DND-41 (cell line): ENCODE data around the gene DCLRE1B.

ENCODE experiments used
- ATAC-seq: fragments of 200-7000 bp; cut with Tn5 transposase; 3 replicates; pipeline ENCODE4 v1.9.1; 2021; ENCODE audit warnings: low read depth; ENCODE audit not compliant: insufficient read depth
- DNase-seq: peaks from one replicate; pipeline ENCODE4 v3.0.0-alpha.2; 2020
- H2AFZ ChIP-seq: 2 replicates; pipeline ENCODE4 v1.6.0; 2012; ENCODE audit warnings: low read depth, low read length
- H3K27ac ChIP-seq: 2 replicates; pipeline ENCODE4 v1.5.1; 2012; ENCODE audit warnings: low read length, inconsistent platforms
- H3K27me3 ChIP-seq: fragments of 200-600 bp; sonication (generic); 2 replicates; pipeline ENCODE4 v1.6.0; 2012; ENCODE audit warnings: low read length, mild to moderate bottlenecking, inconsistent platforms; ENCODE audit not compliant: insufficient read depth, poor library complexity
- H3K36me3 ChIP-seq: 2 replicates; pipeline ENCODE4 v1.5.1; 2012; ENCODE audit warnings: low read length, inconsistent platforms; ENCODE audit not compliant: insufficient read depth
- H3K4me1 ChIP-seq: 2 replicates; pipeline ENCODE4 v1.5.1; 2012; ENCODE audit warnings: mild to moderate bottlenecking, low read length; ENCODE audit not compliant: insufficient read depth
- H3K4me2 ChIP-seq: 2 replicates; pipeline ENCODE4 v1.6.0; 2012; ENCODE audit warnings: mild to moderate bottlenecking, moderate library complexity, low read length, inconsistent platforms; ENCODE audit not compliant: insufficient read depth
- H3K4me3 ChIP-seq, 2 experiments: fragments of 200-600 bp in 1 of 2; shearing (Covaris generic) in 1 of 2; 2 replicates each; pipeline ENCODE4 v1.5.1; 2012 to 2016; ENCODE audit warnings: inconsistent platforms in 2 of 2, low read length in 2 of 2, mild to moderate bottlenecking in 2 of 2, low read depth in 1 of 2, moderate library complexity in 1 of 2
- H3K79me2 ChIP-seq: 2 replicates; pipeline ENCODE4 v1.6.0; 2012; ENCODE audit warnings: low read length, inconsistent platforms; ENCODE audit not compliant: insufficient read depth
- H3K9ac ChIP-seq: 2 replicates; pipeline ENCODE4 v1.6.0; 2012; ENCODE audit warnings: low read depth, mild to moderate bottlenecking, inconsistent platforms, low read length, moderate library complexity
- H3K9me3 ChIP-seq: 2 replicates; pipeline ENCODE4 v1.5.1; 2012; ENCODE audit warnings: low read length, moderate library complexity, mild to moderate bottlenecking, inconsistent platforms; ENCODE audit not compliant: insufficient read depth, severe bottlenecking
- H4K20me1 ChIP-seq: 2 replicates; pipeline ENCODE4 v1.6.0; 2012; ENCODE audit warnings: low read length; ENCODE audit not compliant: insufficient read depth
- EZH2 ChIP-seq: IDR thresholded peaks from 3 replicates; pipeline ENCODE4 v1.6.1; 2012; ENCODE audit warnings: borderline replicate concordance, low read depth, mild to moderate bottlenecking, moderate library complexity, low read length, inconsistent platforms; ENCODE audit not compliant: severe bottlenecking
- TF ChIP-seq, protein P1 (sequence below): IDR thresholded peaks from 2 replicates; pipeline ENCODE4 v1.5.1; 2012; ENCODE audit warnings: borderline replicate concordance, low read length, moderate library complexity, mild to moderate bottlenecking; ENCODE audit not compliant: poor library complexity, severe bottlenecking; ENCODE audit errors: extremely low read depth

DCLRE1B gene

DNA sequence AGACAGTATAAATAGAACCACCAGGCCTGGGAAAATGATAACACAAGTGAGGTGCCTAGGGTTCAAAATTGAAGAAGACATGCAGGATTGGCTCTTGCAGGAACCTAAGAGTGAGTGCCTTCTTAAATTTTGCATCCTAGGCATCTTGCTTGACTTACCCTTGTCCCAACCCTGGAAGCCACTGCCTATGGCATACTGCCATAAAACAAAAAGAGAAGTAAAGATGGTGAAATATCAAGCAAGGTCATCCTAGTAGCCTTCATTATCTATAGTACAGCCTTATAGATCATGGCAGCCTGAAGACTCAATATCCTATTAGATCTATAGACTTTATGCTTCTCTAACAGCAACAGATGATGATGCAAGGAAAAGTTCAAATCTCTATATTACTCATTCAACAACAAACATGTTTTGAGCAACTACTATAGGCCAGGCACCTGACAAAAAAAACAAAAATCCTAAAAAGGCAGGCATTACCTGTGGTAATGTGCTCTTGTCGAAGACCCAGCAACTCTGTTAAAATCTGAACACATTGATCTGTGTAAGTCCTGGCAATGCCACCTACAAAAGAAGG is 6.8 kb upstream of the DCLRE1B start:
- H3K9me3 ChIP-seq, result no peaks in the 10 kb centered on the region
- TF ChIP-seq EZH2, result no peak
- H3K4me2 ChIP-seq, result no peak overlapping the region
- H3K36me3 ChIP-seq, result peaks cover 87% of the 10 kb centered on the region
- H3K27me3 ChIP-seq, result no peaks in the 10 kb centered on the region
- no peak overlapping the region for H3K27ac ChIP-seq
- DNase-seq, result no peak
- no peaks in the 10 kb centered on the region for H4K20me1 ChIP-seq
- H3K4me1 ChIP-seq, result peaks cover 16% of the 10 kb centered on the region
- no peak overlapping the region for H2AFZ ChIP-seq
- H3K79me2 ChIP-seq, result peaks cover 6% of the 10 kb centered on the region
- no peak overlapping the region for H3K4me3 ChIP-seq
- H3K9ac ChIP-seq, result no peak overlapping the region
- no peak for ATAC-seq

DNA sequence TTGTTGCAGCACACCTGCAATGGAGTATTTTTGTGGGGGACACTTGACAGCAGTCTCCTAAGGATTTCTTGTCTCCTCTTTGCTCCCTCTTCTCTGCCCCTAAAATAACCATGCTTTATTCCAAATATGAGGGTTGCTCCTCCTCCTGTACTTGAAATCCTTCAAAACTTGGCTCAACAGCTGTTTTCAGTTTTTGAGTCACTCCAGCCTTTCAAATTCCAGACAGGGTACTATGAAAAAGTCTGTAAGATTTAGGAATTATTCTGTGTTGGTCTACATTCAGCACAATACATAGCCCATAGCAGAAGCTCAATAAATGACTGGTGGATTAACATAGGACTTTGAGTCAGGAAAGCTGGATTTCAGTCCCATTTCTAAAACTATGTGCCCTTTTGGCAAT is 6.0 kb upstream of the DCLRE1B start:
- H3K36me3 ChIP-seq, result peaks cover 84% of the 10 kb centered on the region
- H3K27ac ChIP-seq, result no peak overlapping the region
- H2AFZ ChIP-seq, result no peak overlapping the region
- no peak for TF ChIP-seq EZH2
- TF ChIP-seq, protein P1, sequence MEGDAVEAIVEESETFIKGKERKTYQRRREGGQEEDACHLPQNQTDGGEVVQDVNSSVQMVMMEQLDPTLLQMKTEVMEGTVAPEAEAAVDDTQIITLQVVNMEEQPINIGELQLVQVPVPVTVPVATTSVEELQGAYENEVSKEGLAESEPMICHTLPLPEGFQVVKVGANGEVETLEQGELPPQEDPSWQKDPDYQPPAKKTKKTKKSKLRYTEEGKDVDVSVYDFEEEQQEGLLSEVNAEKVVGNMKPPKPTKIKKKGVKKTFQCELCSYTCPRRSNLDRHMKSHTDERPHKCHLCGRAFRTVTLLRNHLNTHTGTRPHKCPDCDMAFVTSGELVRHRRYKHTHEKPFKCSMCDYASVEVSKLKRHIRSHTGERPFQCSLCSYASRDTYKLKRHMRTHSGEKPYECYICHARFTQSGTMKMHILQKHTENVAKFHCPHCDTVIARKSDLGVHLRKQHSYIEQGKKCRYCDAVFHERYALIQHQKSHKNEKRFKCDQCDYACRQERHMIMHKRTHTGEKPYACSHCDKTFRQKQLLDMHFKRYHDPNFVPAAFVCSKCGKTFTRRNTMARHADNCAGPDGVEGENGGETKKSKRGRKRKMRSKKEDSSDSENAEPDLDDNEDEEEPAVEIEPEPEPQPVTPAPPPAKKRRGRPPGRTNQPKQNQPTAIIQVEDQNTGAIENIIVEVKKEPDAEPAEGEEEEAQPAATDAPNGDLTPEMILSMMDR, result no peak
- no peaks in the 10 kb centered on the region for H3K27me3 ChIP-seq
- DNase-seq (no peak), ATAC-seq (no peak)
- H3K4me1 ChIP-seq, result peaks cover 24% of the 10 kb centered on the region
- no peaks in the 10 kb centered on the region for H4K20me1 ChIP-seq
- peaks cover 14% of the 10 kb centered on the region for H3K79me2 ChIP-seq
- H3K9me3 ChIP-seq, result no peaks in the 10 kb centered on the region
- no peak overlapping the region for H3K4me2 ChIP-seq
- H3K9ac ChIP-seq, result no peak overlapping the region
- H3K4me3 ChIP-seq, result no peak overlapping the region

DNA sequence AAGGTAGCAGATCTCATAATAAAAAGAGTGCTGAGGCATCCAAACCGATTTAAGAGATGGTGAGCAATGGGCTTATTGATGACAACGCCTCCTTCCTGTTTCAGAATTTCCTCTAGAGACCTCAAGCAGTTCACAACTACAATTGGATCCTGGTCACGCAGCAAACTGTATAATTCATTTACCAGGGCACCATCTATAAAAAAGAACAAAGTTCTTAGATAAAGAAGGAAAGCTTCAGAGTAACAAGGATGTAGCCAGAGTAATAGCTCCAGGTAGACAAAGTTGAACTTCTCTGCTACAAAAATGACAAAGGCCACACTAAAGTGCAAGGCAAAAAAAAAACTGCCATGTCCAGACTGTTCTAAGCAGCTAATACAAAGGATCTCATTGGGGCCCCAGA is 3.9 kb upstream of the DCLRE1B start:
- no peak overlapping the region for H3K27ac ChIP-seq
- no peaks in the 10 kb centered on the region for H4K20me1 ChIP-seq
- no peaks in the 10 kb centered on the region for H3K27me3 ChIP-seq
- no peak overlapping the region for H3K9ac ChIP-seq
- no peak overlapping the region for H3K4me3 ChIP-seq
- no peaks in the 10 kb centered on the region for H3K9me3 ChIP-seq
- no peak overlapping the region for H2AFZ ChIP-seq
- H3K79me2 ChIP-seq, result peaks cover 31% of the 10 kb centered on the region
- TF ChIP-seq EZH2, result no peak
- H3K4me2 ChIP-seq, result no peak overlapping the region
- peaks cover 67% of the 10 kb centered on the region for H3K36me3 ChIP-seq
- ATAC-seq, result no peak
- H3K4me1 ChIP-seq, result peaks cover 33% of the 10 kb centered on the region
- DNase-seq, result no peak

DNA sequence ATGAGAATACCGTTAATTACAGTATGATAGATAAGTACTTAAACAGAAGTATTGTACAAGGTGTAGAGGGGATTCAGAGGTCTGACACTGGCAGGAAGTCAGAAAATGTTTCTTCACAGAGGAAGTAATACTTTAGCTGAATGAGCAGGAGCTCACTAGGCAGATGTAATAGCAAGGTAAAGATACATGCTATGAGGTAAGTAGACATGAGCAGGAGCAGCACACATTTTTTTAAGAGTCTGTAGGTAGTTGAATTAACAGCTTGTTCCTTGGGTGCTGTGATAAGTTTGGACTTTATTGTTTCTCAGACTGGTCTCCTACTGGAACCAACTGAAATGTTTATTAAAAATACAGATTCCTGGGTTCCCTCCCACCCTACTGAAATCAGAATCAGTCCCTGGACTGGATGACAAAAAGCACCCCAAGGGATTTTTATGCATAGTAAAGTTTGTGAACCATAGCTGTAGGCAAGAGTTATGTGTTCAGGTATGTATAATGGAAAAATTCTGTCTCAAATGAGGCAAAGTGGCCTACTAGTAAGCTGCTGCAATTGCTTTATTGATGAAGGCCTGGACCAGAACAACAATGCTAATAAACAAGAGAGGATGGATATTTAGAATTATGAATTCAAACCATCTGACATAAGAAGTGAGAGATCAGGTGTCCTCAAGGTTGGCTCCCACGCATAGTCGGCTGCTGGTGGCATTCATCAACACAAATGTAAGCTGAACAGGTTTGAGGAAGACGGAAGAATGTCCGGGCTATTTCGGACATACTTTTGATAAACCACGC is 1.4 kb upstream of the DCLRE1B start:
- H3K27me3 ChIP-seq, result no peaks in the 10 kb centered on the region
- peak overlapping the region; percentile 94 for H3K9ac ChIP-seq
- TF ChIP-seq EZH2, result no peak
- TF ChIP-seq, protein P1, result no peak
- no peaks in the 10 kb centered on the region for H3K9me3 ChIP-seq
- peak; percentile 16 for DNase-seq
- peak overlapping the region; percentile 45 to 64; a peak in 3 of 4 replicates for H3K4me3 ChIP-seq
- peaks cover 64% of the 10 kb centered on the region for H3K36me3 ChIP-seq
- peaks cover 55% of the 10 kb centered on the region for H3K79me2 ChIP-seq
- no peak for ATAC-seq
- H3K4me2 ChIP-seq, result peak overlapping the region; percentile 71
- peaks cover 57% of the 10 kb centered on the region for H3K4me1 ChIP-seq
- no peaks in the 10 kb centered on the region for H4K20me1 ChIP-seq
- peak overlapping the region; percentile 93 for H2AFZ ChIP-seq
- H3K27ac ChIP-seq, result peak overlapping the region; percentile 92
